Sigmoid colon (tissue), 7 donors: ENCODE measurements around the gene PTPRT. TPM values are rescaled to one million over a fixed set of nuclear protein-coding genes. Genes with fewer than 3 reads are reported as not detected.

Experiments
- DNase-seq: peaks from one replicate; pipeline ENCODE4 v3.0.0-alpha.2; 2019
- H3K27ac ChIP-seq, 4 donors: fragments of 200-600 bp; sonication (generic); one replicate each; pipeline ENCODE4 v1.5.1; 2016 to 2019; ENCODE audit warnings: mild to moderate bottlenecking in 1 of 4
- H3K27me3 ChIP-seq, 3 donors: fragments of 200-600 bp; sonication (generic); one replicate each; pipeline ENCODE4 v1.5.1; 2019; ENCODE audit warnings: mild to moderate bottlenecking in 1 of 3
- H3K36me3 ChIP-seq, 4 donors: fragments of 200-600 bp; sonication (generic); one replicate each; pipeline ENCODE4 v1.5.1; 2016 to 2019
- H3K4me1 ChIP-seq, 4 donors: fragments of 200-600 bp; sonication (generic); one replicate each; pipeline ENCODE4 v1.5.1; 2017 to 2019
- H3K4me3 ChIP-seq, 4 donors: fragments of 200-600 bp; sonication (generic); one replicate each; pipeline ENCODE4 v1.5.1; 2017 to 2019; ENCODE audit warnings: mild to moderate bottlenecking in 2 of 4, moderate library complexity in 1 of 4
- H3K9me3 ChIP-seq, 4 donors: fragments of 200-600 bp in 3 of 4; sonication (generic) in 3 of 4; one replicate each; pipeline versions ENCODE4 v1.5.1 to v1.6.1; 2013 to 2019
- CTCF ChIP-seq, 4 experiments: fragments of 450-650 bp in 3 of 4; fragments of 200-600 bp in 1 of 4; IDR thresholded peaks; one replicate each; pipeline ENCODE4 v1.5.1; 2016 to 2019; ENCODE audit warnings: antibody characterized with exemption in 4 of 4, mild to moderate bottlenecking in 3 of 4, moderate library complexity in 2 of 4
- EP300 ChIP-seq, 4 donors: sonication (generic); formaldehyde crosslinking; IDR thresholded peaks; one replicate each; pipeline ENCODE4 v1.6.1; 2017; ENCODE audit warnings: antibody characterized with exemption in 4 of 4
- POLR2A ChIP-seq, 2 donors: fragments of 450-650 bp; IDR thresholded peaks; one replicate each; pipeline ENCODE4 v1.6.1; 2016; ENCODE audit warnings: antibody characterized with exemption in 2 of 2, mild to moderate bottlenecking in 2 of 2, moderate library complexity in 2 of 2
- POLR2AphosphoS5 ChIP-seq, 4 donors: sonication (generic); formaldehyde crosslinking; IDR thresholded peaks; one replicate each; pipeline ENCODE4 v1.6.1; 2017; ENCODE audit warnings: antibody characterized with exemption in 4 of 4
- WGBS, 2 donors: extraction: QIAGEN DNeasy Blood & Tissue Kit; methylation state at CpG; one replicate each; pipeline ENCODE4 v1.1.7; 2013; 5-methylcytosine and 5-hydroxymethylcytosine counted together
- intact Hi-C: fragments of 100-400 bp; cut with DNase I; formaldehyde crosslinking; loops from one replicate; pipeline ENCODE4 v1.15.1; 2023
- polyA plus RNA-seq, 3 donors: library from polyadenylated mRNA; stranded (reverse); fragments of 200-250 nt; gene quantifications; one replicate each; pipeline ENCODE4 v1.2.3, GENCODE V29; 2013
- total RNA-seq, 4 donors: library from RNA; depleted of rRNA; stranded (reverse); fragments of >200 nt; gene quantifications; one replicate each; pipeline ENCODE4 v1.1.0, GENCODE V29; 2016
- donor health status: healthy with polysubstance abuse.
- donor health status: Bipolar disorder and iron deficiency.
- donor health status: healthy.

Gene PTPRT
- total and polyA plus RNA-seq, 7 donors = under 0.01 to 0.41 (median 0.12) TPM; not detected in 3

DNA sequence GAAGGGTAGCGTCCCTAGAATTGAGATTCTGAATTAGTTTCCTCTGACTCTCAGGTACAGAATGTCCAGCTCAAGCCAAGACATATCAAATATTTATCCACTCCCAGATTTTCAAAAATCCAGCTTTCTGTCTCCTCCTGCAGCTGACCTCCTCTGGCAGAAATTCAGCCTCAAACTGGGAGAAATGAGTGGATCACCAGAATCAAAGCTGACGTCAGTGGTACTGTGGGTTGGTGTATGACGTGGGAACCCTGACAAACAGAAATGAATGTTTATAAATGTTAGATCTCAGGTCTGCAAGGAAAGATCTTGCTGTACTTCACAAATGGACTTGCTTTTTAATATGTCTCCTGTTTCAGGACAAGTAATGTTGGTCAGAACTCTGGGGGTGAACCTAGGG lies 595.0 kb downstream of the PTPRT start:
- no peak for DNase-seq
- Histone ChIP-seq H3K9me3 (no peaks in the 10 kb centered on the region), H3K27ac (no peak overlapping the region), H3K27me3 (no peaks in the 10 kb centered on the region), H3K4me3 (no peak overlapping the region), H3K36me3 (no peaks in the 10 kb centered on the region), H3K4me1 (no peaks in the 10 kb centered on the region)
- TF ChIP-seq EP300 (IDR thresholded peaks at IDR 0.05) (no peak), POLR2AphosphoS5 (IDR thresholded peaks at IDR 0.05) (no peak), CTCF (IDR thresholded peaks at IDR 0.05) (no peak), POLR2A (IDR thresholded peaks at IDR 0.05) (no peak)
- WGBS, 2 donors = 68 to 83% methylated on average over 3 of the region's 3 CpGs
- intact Hi-C loops = no loop called here

DNA sequence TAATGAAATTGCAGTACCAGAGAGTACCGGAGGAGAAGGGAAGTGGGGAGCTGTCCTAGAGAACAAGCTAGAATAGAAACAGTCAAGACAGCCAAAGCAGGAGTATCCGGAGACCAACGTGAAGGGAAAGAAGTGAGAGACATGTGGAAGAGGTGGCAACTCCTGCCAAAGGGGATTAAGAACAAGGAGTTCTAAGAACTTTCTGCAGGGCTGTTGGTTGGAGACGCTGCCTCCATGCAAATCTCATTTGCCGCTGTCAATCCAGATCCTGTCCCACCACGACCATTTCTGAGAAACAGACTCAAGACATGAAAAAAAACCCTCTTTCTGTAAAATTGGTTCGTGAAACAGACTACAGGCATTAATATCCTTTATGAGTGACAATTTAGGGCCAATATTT lies 595.7 kb downstream of the PTPRT start:
- Histone ChIP-seq H3K4me1 (no peaks in the 10 kb centered on the region), H3K9me3 (no peaks in the 10 kb centered on the region), H3K27me3 (no peaks in the 10 kb centered on the region), H3K4me3 (no peak overlapping the region), H3K36me3 (no peaks in the 10 kb centered on the region), H3K27ac (no peak overlapping the region)
- TF ChIP-seq POLR2A (IDR thresholded peaks at IDR 0.05) (no peak), CTCF (IDR thresholded peaks at IDR 0.05) (no peak), EP300 (IDR thresholded peaks at IDR 0.05) (no peak), POLR2AphosphoS5 (IDR thresholded peaks at IDR 0.05) (no peak)
- 62 to 66% methylated on average over 7 of the region's 7 CpGs for WGBS, 2 donors
- intact Hi-C loops = no loop called here
- no peak for DNase-seq

DNA sequence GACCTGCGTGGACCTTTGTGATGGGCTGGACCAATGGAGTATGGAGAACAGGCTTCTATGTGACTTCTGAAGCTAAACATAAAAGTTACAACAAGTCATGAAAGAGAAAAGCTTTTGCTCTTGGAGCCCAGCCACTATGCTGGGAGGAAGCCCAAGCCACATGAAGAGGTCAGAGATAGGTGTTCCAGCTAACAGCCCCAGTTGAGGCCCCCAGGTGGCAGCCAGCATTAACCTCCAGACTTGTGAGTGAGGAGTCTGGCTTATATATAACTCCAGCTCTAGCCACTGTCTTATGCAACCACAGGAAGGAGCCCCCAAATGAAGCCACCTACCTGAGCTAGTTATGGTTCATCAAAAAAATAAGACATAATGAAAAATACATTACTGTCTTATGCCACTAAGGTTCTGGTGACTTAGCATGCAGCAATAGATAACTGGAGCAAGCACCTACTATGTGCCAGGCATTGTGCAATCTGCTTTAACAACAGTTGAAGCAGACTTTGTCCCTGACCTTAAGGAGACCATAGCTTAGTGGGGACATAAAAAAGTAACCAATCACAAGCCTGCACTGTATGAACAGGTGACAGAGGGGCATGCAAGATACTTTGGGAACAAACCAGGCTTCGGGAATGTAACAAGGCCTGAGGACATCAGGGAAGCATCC lies 599.6 kb downstream of the PTPRT start:
- Histone ChIP-seq H3K9me3 (no peaks in the 10 kb centered on the region), H3K36me3 (no peaks in the 10 kb centered on the region), H3K27ac (no peak overlapping the region), H3K27me3 (no peaks in the 10 kb centered on the region), H3K4me3 (no peak overlapping the region), H3K4me1 (no peaks in the 10 kb centered on the region)
- intact Hi-C loops = no loop called here
- DNase-seq = no peak
- 59 to 69% methylated on average over 2 of the region's 2 CpGs for WGBS, 2 donors
- TF ChIP-seq POLR2A (IDR thresholded peaks at IDR 0.05) = no peak
- TF ChIP-seq EP300 (IDR thresholded peaks at IDR 0.05) = no peak
- TF ChIP-seq CTCF (IDR thresholded peaks at IDR 0.05) = no peak
- TF ChIP-seq POLR2AphosphoS5 (IDR thresholded peaks at IDR 0.05) = no peak

- Histone ChIP-seq H3K27ac (no peak overlapping the region), H3K4me1 (no peaks in the 10 kb centered on the region), H3K27me3 (no peaks in the 10 kb centered on the region), H3K9me3 (no peaks in the 10 kb centered on the region), H3K4me3 (no peak overlapping the region), H3K36me3 (no peaks in the 10 kb centered on the region)
- TF ChIP-seq POLR2AphosphoS5 (IDR thresholded peaks at IDR 0.05) (no peak), CTCF (IDR thresholded peaks at IDR 0.05) (no peak), EP300 (IDR thresholded peaks at IDR 0.05) (no peak), POLR2A (IDR thresholded peaks at IDR 0.05) (no peak)
- no peak for DNase-seq
- 64 to 79% methylated on average over 2 of the region's 2 CpGs for WGBS, 2 donors
- intact Hi-C loops = no loop called here
Observed at GRCh38 chr20:42588847-42589246, 600.9 kb downstream of the PTPRT start.

DNA sequence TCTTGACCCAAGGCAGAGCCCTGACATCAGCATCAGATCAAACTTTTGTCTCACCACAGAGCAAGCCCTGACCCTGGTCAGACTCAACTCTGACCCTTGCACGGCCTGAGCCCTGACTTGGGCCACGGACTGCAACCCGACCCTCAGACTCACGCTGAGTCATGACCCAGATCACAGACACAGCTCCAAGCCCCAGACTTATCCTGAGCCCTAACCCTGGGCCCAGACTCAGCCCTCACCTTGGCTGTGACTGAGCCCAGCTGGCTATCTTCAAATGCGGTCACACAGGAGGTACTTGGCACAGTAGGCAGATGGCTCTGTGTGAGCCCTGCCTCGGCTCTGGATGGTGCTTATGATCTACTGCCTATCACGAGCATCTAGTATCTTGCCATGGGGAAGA lies 602.3 kb downstream of the PTPRT start:
- TF ChIP-seq CTCF (IDR thresholded peaks at IDR 0.05) = no peak
- TF ChIP-seq EP300 (IDR thresholded peaks at IDR 0.05) = no peak
- TF ChIP-seq POLR2A (IDR thresholded peaks at IDR 0.05) = no peak
- TF ChIP-seq POLR2AphosphoS5 (IDR thresholded peaks at IDR 0.05) = no peak
- Histone ChIP-seq H3K36me3 (no peaks in the 10 kb centered on the region), H3K27ac (no peak overlapping the region), H3K4me1 (no peaks in the 10 kb centered on the region), H3K9me3 (no peaks in the 10 kb centered on the region), H3K4me3 (no peak overlapping the region), H3K27me3 (no peaks in the 10 kb centered on the region)
- 84 to 86% methylated on average over 7 of the region's 7 CpGs for WGBS, 2 donors
- DNase-seq = no peak
- intact Hi-C loops = no loop called here
